Measurements from ENCODE around the gene GSKIP.

GSKIP gene

DNA sequence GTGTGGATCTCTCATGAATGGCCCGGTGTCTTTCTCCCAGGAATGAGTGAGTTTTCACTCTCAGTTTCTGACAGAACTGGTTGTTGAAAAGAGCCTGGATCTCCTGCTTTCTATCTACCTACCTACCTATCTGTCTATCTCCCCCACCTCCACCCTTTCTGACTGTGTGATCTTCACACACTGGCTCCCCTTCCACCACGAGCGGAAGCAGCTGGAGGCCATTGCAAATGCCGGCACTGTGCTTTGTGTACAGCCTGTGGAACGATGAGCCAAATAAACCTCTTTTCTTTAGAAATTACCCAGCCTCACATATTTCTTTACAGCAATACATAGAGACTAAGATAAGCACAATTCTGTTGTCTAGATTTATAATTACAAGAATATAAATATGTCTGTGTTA lies 7.2 kb downstream of the GSKIP start:
- no peaks in the 10 kb centered on the region for H3K9me3 ChIP-seq (ENCODE audit: control insufficient read depth, insufficient read depth, low read depth, low read length)
- H3K4me1 ChIP-seq (ENCODE audit: control insufficient read depth, insufficient read depth, low read length): no peaks in the 10 kb centered on the region; the same call in 1 of the 2 replicates
- ChIA-PET POLR2A (interaction anchor here (0.6 kb wide), 1 partner anchor 305 kb away, joined by 6 read pairs; no protein-coding TSS in a partner anchor), CTCF (no interaction called here)
- no peaks in the 10 kb centered on the region for H3K36me3 ChIP-seq (ENCODE audit: control insufficient read depth in 2 of 2, insufficient read depth in 1 of 2, low read length in 2 of 2)
- no peak overlapping the region for H3K4me3 ChIP-seq (ENCODE audit: low read depth, low read length)
- no peak overlapping the region for H3K27ac ChIP-seq (ENCODE audit: extremely low read depth, low read depth, low read length)
- TF ChIP-seq REPIN1 (tag by site-specific recombination; IDR thresholded peaks at IDR 0.05; ENCODE audit: low read depth) (no peak), ZNF623 (tag by site-specific recombination; IDR thresholded peaks at IDR 0.05) (no peak), ZNF529 (tag by site-specific recombination; IDR thresholded peaks at IDR 0.05; ENCODE audit: insufficient replicate concordance) (no peak), ZNF670 (tag by site-specific recombination; IDR thresholded peaks at IDR 0.05; ENCODE audit: low read depth) (no peak), ZNF473 (tag by site-specific recombination; IDR thresholded peaks at IDR 0.05) (no peak), ZNF501 (tag by site-specific recombination; IDR thresholded peaks at IDR 0.05) (no peak), ZNF10 (tag by site-specific recombination; IDR thresholded peaks at IDR 0.05) (no peak), KLF7 (tag by site-specific recombination; IDR thresholded peaks at IDR 0.05; ENCODE audit: borderline replicate concordance) (no peak), GLIS1 (tag by site-specific recombination; IDR thresholded peaks at IDR 0.05) (no peak), ZBTB10 (tag by site-specific recombination; IDR thresholded peaks at IDR 0.05) (no peak), KLF10 (tag by site-specific recombination; IDR thresholded peaks at IDR 0.05) (no peak), GLI4 (tag by site-specific recombination; IDR thresholded peaks at IDR 0.05) (no peak), ZNF274 (IDR thresholded peaks at IDR 0.05; ENCODE audit: low read length) (no peak), ZNF274 (tag by site-specific recombination; IDR thresholded peaks at IDR 0.05; ENCODE audit: borderline replicate concordance) (no peak), ZNF654 (tag by site-specific recombination; IDR thresholded peaks at IDR 0.05; ENCODE audit: low read depth) (no peak), ZFP69B (tag by site-specific recombination; IDR thresholded peaks at IDR 0.05) (no peak)
- TF ChIP-seq, protein P1, sequence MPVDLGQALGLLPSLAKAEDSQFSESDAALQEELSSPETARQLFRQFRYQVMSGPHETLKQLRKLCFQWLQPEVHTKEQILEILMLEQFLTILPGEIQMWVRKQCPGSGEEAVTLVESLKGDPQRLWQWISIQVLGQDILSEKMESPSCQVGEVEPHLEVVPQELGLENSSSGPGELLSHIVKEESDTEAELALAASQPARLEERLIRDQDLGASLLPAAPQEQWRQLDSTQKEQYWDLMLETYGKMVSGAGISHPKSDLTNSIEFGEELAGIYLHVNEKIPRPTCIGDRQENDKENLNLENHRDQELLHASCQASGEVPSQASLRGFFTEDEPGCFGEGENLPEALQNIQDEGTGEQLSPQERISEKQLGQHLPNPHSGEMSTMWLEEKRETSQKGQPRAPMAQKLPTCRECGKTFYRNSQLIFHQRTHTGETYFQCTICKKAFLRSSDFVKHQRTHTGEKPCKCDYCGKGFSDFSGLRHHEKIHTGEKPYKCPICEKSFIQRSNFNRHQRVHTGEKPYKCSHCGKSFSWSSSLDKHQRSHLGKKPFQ (tag by site-specific recombination; IDR thresholded peaks at IDR 0.05): no peak
- TF ChIP-seq, protein P2, sequence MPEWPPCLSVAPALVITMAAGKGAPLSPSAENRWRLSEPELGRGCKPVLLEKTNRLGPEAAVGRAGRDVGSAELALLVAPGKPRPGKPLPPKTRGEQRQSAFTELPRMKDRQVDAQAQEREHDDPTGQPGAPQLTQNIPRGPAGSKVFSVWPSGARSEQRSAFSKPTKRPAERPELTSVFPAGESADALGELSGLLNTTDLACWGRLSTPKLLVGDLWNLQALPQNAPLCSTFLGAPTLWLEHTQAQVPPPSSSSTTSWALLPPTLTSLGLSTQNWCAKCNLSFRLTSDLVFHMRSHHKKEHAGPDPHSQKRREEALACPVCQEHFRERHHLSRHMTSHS (tag by site-specific recombination; IDR thresholded peaks at IDR 0.05): no peak

DNA sequence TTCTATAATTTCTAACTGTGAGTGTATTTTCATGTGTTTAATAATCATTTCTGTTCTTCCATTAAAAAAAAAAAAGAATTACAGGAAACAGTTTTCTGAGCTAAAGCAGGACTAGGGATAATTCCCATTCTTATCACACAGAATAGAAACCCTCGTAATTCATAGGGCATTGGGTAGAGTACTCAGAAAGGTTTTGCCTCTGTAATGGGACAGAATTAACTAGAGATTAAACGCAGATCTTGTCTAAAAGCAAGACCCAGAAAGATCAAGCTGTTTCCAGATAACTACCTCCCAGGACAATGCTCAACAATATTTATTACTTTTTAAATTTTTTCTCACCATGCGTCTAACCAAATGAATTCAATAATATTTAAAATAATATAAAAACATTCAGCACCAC lies 10.2 kb downstream of the GSKIP start:
- CTCF ChIA-PET: no interaction called here
- Histone ChIP-seq H3K4me3 (ENCODE audit: low read depth, low read length) (no peak overlapping the region), H3K9me3 (ENCODE audit: control insufficient read depth, insufficient read depth, low read depth, low read length) (no peaks in the 10 kb centered on the region), H3K27ac (ENCODE audit: extremely low read depth, low read depth, low read length) (no peak overlapping the region), H3K4me1 (ENCODE audit: control insufficient read depth, insufficient read depth, low read length) (no peaks in the 10 kb centered on the region), H3K36me3 (ENCODE audit: control insufficient read depth in 2 of 2, insufficient read depth in 1 of 2, low read length in 2 of 2) (no peaks in the 10 kb centered on the region)
- TF ChIP-seq, protein P3, sequence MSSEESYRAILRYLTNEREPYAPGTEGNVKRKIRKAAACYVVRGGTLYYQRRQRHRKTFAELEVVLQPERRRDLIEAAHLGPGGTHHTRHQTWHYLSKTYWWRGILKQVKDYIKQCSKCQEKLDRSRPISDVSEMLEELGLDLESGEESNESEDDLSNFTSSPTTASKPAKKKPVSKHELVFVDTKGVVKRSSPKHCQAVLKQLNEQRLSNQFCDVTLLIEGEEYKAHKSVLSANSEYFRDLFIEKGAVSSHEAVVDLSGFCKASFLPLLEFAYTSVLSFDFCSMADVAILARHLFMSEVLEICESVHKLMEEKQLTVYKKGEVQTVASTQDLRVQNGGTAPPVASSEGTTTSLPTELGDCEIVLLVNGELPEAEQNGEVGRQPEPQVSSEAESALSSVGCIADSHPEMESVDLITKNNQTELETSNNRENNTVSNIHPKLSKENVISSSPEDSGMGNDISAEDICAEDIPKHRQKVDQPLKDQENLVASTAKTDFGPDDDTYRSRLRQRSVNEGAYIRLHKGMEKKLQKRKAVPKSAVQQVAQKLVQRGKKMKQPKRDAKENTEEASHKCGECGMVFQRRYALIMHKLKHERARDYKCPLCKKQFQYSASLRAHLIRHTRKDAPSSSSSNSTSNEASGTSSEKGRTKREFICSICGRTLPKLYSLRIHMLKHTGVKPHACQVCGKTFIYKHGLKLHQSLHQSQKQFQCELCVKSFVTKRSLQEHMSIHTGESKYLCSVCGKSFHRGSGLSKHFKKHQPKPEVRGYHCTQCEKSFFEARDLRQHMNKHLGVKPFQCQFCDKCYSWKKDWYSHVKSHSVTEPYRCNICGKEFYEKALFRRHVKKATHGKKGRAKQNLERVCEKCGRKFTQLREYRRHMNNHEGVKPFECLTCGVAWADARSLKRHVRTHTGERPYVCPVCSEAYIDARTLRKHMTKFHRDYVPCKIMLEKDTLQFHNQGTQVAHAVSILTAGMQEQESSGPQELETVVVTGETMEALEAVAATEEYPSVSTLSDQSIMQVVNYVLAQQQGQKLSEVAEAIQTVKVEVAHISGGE (tag by site-specific recombination; conservative IDR thresholded peaks at IDR 0.05; ENCODE audit: low read depth): no peak
- TF ChIP-seq ZNF239 (tag by site-specific recombination; IDR thresholded peaks at IDR 0.05): no peak
- TF ChIP-seq ZNF544 (tag by site-specific recombination; IDR thresholded peaks at IDR 0.05): no peak
- TF ChIP-seq REST (tag by site-specific recombination; IDR thresholded peaks at IDR 0.05): no peak
- POLR2A ChIA-PET: interaction anchor here (1.3 kb wide), 1 partner anchor 18 kb away, joined by 3 read pairs; no protein-coding TSS in a partner anchor
